OCI-LY3 (cell line): ENCODE data around the gene MSI2.

Source experiments
- EZH2phosphoT487 ChIP-seq: fragments of 200-600 bp; shearing (Covaris generic); IDR thresholded peaks from 2 replicates; pipeline ENCODE4 v1.6.1; 2018; ENCODE audit warnings: antibody characterized with exemption, mixed run types, low read depth
- TF ChIP-seq, protein P1 (sequence below): fragments of 200-600, 300-600 bp; sonication (generic); IDR thresholded peaks from 2 replicates; pipeline ENCODE4 v1.5.1; 2014; ENCODE audit warnings: antibody characterized with exemption, low read length, low read depth

DNA sequence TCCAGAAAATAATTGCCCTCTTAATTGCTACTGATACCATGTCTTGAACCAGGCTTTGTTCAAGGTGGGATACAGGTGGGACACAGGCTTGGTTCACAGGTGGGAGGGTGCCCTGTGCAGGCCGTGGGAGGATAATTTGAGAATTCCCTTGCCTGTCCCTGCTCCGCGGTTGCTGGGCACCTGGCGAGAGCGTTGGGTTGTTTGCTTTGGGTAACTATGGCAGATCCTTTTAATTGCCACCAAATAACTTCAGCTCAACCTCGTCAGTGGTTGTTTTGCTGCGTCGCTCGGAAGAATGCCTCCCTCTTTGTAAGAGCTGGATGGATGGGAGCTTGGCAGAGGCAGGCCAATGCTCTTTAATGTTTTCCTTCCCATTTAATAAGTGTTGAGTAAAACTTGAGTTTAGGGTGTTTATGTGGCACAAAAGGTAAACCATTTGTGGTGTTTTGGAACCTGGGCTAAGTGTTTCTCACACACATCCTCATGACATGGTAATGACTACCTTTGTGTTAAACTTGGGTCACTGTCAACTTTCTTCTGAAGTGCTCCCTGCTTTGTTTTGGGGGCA lies 202.5 kb downstream of the MSI2 start:
- TF ChIP-seq, protein P1, sequence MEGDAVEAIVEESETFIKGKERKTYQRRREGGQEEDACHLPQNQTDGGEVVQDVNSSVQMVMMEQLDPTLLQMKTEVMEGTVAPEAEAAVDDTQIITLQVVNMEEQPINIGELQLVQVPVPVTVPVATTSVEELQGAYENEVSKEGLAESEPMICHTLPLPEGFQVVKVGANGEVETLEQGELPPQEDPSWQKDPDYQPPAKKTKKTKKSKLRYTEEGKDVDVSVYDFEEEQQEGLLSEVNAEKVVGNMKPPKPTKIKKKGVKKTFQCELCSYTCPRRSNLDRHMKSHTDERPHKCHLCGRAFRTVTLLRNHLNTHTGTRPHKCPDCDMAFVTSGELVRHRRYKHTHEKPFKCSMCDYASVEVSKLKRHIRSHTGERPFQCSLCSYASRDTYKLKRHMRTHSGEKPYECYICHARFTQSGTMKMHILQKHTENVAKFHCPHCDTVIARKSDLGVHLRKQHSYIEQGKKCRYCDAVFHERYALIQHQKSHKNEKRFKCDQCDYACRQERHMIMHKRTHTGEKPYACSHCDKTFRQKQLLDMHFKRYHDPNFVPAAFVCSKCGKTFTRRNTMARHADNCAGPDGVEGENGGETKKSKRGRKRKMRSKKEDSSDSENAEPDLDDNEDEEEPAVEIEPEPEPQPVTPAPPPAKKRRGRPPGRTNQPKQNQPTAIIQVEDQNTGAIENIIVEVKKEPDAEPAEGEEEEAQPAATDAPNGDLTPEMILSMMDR, result no peak
- TF ChIP-seq EZH2phosphoT487, result no peak
